HG03354 (cell line): ENCODE results near the gene ACKR1.

Source experiments
- ATAC-seq: cut with Tn5 transposase; IDR thresholded peaks from one replicate; pipeline ENCODE4 v1.9.1; 2021; ENCODE audit warnings: mild to moderate bottlenecking; ENCODE audit not compliant: unreplicated experiment, poor library complexity, severe bottlenecking

Gene ACKR1

DNA sequence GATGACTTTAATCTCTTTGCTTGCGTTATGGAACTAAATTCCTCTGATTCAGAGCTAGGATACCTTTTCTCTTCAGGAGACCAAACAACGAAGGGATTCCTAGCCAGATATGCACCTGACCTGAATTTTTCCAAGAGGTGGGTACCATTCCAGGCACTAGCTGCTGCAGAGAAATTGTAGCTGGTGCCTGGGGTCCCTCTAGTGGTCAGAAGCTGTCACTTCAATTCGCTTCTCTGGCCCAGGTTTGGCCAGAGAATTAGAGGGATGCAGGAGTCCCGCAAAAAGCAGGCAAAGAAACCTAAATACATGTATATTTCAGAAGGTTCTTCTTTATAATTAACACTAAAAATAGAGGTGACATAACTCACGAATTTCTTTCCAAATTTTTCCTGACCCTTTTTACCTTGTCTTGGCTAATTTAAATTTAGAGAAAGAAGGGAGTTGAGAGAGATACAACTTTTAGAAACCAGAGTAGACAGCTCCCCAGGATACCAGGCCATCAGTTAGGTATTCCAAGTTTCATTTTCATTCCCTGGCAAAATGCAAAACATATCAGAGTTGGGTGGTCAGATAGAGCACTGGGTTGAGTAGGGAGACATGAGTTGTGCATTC, 9.6 kb downstream of the ACKR1 start:
- ATAC-seq = peak; percentile 72

DNA sequence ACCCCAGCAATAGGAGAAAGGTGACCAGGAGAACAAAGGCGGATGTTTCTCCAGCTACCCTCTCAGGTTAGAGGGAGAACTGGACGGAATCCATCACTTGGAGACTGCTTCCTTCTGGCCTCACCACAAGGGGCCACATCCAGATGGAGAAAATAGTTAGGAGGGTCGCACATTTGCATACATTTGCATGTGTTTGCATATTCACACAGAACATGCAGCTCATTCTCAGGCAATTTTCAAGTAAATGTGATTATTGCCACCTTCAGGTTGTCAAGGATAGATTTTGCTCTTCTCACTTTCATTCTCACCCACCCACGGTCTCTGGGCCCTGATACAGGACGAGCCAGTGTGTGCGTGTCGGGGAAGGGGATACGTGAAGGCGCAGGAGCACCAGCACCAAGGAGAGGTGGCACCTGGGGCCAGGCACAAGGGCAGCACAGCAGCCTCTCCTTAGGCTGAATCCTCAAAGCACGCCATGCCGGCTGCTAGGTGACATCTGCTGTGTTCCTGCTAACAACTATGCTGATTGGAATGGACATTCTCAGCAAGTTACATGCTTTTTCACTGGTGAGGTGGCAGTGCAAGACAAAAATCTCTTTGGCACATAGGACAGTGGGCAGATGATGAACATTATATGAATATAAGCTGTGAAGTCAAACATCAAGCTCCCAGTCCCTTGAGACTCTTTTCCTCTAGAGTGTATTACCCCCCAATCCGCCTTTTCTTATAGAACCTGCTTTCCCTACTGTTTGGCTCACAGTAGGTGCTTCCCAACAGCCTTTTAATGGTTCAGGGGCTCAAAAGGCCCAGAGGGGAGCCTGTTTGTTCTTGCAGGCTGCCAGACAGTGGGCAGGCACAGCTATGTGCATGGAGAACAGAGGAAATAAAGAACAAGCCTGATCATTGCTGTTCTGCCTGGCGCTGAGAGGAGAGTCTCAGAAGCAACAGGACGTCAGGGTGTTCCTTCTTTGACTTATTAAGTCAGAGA, 14.3 kb downstream of the ACKR1 start:
- no peak for ATAC-seq

DNA sequence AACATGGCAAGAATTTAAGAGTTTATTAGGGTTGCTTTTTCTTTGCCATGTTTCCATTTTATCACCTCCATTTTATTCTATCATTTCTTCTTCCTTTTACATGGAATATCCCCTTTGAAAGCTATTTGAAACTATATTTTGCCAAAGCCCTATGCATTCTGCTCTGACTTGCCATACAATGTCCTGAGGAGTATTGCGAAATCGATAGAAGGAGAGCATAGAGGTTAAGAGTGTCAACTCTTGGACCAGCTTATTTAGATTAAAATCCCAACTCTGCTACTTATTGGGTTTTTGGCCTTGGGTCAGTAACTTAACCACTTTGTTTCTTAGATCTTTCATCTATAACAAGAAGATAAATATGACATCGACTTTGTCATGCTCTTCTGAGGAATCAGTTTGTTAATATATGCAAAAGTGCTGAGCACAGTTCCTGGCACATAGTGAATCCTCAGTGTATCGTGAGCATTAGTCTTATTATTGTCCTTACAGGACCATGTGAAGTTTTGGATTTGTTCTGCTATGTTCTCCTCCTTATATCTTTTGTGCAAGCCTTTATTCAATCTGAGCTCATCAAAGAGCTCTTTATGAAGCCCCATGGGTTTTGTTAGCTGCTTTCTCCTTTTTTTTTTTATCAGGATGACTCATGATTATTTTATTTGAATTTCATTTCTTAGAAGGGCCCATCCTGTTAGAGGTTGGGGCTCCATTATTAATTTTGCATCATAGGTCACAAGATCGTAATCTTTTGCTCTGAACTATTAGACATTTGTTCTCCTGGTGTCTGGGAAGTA, 17.6 kb downstream of the ACKR1 start:
- no peak for ATAC-seq

GRCh38 chr1:159223004-159223403, 18.3 kb downstream of the ACKR1 start:
- ATAC-seq = no peak

GRCh38 chr1:159228554-159228953, 23.9 kb downstream of the ACKR1 start:
- no peak for ATAC-seq

- no peak for ATAC-seq
Observed at GRCh38 chr1:159229260-159229885, 24.7 kb downstream of the ACKR1 start.

DNA sequence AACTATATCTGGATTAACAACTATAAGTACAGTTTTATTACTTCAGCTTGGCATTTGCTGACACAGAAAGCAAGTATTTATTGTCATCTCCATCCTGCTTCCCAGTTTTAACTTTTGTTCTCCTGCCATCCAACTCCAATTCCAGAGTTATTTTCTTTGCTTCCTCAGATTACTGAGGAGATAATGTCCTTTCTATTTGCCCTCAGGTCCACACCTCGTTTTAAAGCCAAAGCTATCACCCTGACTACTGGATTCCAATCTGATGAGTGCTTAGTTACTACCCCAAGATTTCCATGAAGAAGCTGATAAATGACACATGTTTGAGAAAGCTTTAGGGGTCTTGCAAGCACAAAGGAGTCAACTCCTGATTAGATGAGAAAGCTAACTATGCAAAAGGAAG, 25.2 kb downstream of the ACKR1 start:
- no peak for ATAC-seq

DNA sequence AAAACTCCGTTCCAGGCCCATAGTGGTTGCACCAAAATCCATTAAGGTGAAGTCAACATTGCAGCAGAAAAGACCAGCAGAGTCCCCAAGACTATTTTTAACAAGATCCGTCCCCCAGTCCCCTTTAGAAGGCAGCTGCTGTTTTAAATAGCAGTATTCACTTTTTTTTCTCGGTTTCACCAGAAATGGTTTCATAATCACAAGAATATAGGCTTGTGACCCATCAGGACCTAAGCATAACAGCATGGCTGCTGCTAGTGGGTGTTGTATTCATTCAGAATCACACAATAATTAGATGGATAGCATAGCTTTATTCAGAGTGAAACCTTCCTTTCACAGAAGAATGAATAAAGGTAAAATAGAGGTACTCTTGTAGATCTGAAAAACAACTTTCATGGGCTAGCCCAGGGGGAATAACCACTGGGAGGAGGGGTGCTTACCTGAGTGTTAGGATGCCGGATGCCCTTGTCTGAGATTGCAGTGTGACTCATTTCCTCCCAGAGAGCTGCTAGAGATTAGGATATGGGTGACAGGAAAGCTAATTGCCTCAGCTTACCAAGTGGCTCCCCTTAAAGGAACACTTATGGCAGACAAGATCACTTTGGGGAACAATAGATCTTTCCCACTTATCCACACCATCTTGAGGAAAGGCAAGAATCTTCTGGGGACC, 35.0 kb downstream of the ACKR1 start:
- ATAC-seq = peak; percentile 90

GRCh38 chr1:159247266-159247665, 42.6 kb downstream of the ACKR1 start:
- ATAC-seq = no peak

DNA sequence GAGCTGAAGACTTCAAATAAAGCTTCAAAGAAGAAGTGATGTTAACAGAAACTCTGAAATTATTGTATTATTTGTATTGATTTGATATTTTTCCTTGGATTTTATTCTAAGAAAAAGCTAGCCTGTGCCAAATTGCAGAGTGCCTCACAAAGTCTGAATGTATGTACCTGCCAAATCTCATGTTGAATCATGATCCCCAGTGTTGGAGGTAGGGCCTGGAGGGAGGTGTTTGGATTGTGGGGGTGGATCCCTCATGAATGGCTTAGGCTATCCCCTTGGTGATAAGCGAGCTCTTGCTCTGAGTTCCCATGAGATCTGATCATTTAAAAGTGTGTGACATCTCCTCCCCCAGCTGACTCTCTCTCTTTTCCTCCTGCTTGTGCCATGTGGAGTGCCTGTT, 43.6 kb downstream of the ACKR1 start:
- ATAC-seq = no peak

- ATAC-seq = no peak
Observed at GRCh38 chr1:159250638-159251216, 46.1 kb downstream of the ACKR1 start.
